Lung (tissue), 12 donors: ENCODE data around the gene MITF. TPM values are rescaled to one million over a fixed set of nuclear protein-coding genes. Genes with fewer than 3 reads are reported as not detected.
A peak's percentile ranks its signal among the peaks of the same experiment; 100 is the strongest.

Source experiments
- ATAC-seq: fragments of 200-7000 bp; cut with Tn5 transposase; one replicate; pipeline ENCODE4 v1.9.1; 2020; ENCODE audit warnings: moderate number of reproducible peaks; ENCODE audit not compliant: insufficient read depth, low FRiP score
- DNase-seq, 3 donors: peaks; one replicate each; pipeline ENCODE4 v3.0.0-alpha.2; 2013 to 2017
- H3K27ac ChIP-seq, 2 donors: one replicate each; pipeline ENCODE4 v1.5.1; 2013; ENCODE audit warnings: mild to moderate bottlenecking in 2 of 2, moderate library complexity in 2 of 2, control low read depth in 1 of 2, inconsistent platforms in 1 of 2, low read depth in 1 of 2, low read length in 1 of 2
- H3K27me3 ChIP-seq, 3 donors: one replicate each; pipeline ENCODE4 v1.5.1; 2013; ENCODE audit warnings: low read length in 2 of 3; ENCODE audit not compliant: control insufficient read depth in 3 of 3, insufficient read depth in 3 of 3
- H3K36me3 ChIP-seq, 4 donors: one replicate each; pipeline ENCODE4 v1.5.1; 2013; ENCODE audit warnings: low read length in 4 of 4, mild to moderate bottlenecking in 1 of 4, moderate library complexity in 1 of 4; ENCODE audit not compliant: control insufficient read depth in 4 of 4, insufficient read depth in 4 of 4
- H3K4me1 ChIP-seq, 5 donors: one replicate each; pipeline ENCODE4 v1.5.1; 2013; ENCODE audit warnings: low read length in 5 of 5, mild to moderate bottlenecking in 2 of 5, moderate library complexity in 1 of 5; ENCODE audit not compliant: control insufficient read depth in 5 of 5, insufficient read depth in 5 of 5
- H3K4me3 ChIP-seq: one replicate; pipeline ENCODE4 v1.5.1; 2013; ENCODE audit warnings: mild to moderate bottlenecking, control low read depth, moderate library complexity
- H3K9ac ChIP-seq, 2 donors: one replicate each; pipeline ENCODE4 v1.5.1; 2013; ENCODE audit warnings: low read length in 2 of 2, control low read depth in 1 of 2; ENCODE audit not compliant: insufficient read depth in 1 of 2
- H3K9me3 ChIP-seq, 4 donors: one replicate each; pipeline ENCODE4 v1.5.1; 2013; ENCODE audit warnings: low read length in 3 of 4, mild to moderate bottlenecking in 1 of 4, moderate library complexity in 1 of 4; ENCODE audit not compliant: control insufficient read depth in 4 of 4, insufficient read depth in 3 of 4
- CTCF ChIP-seq: IDR thresholded peaks from 2 replicates; pipeline ENCODE4 v1.5.1; 2012; ENCODE audit warnings: mild to moderate bottlenecking; ENCODE audit errors: control extremely low read depth, extremely low read depth
- WGBS, 2 donors: extraction: QIAGEN DNeasy Blood & Tissue Kit; methylation state at CpG; one replicate each; pipeline ENCODE4 v1.1.7; 2013; 5-methylcytosine and 5-hydroxymethylcytosine counted together
- polyA plus RNA-seq, 2 donors: library from polyadenylated mRNA; stranded (reverse); fragments of 200-250 nt; gene quantifications; one replicate each; pipeline ENCODE4 v1.2.1, GENCODE V29; 2013
- total RNA-seq, 2 donors: library from RNA; depleted of rRNA in 1 of 2; stranded (reverse); fragments of >200 nt in 1 of 2; gene quantifications; one replicate each; pipeline ENCODE4 v1.2.1, GENCODE V29; 2014 to 2021
- donor health status: control.
- donor health status: control.
- donor health status: Bipolar disorder and iron deficiency.
- donor health status: healthy.
- donor health status: DM: yes; HTN: yes; CAD: no.

Gene MITF
- total and polyA plus RNA-seq, 4 donors, result 5.0 to 28.0 (median 12.0) TPM

- 87 to 93% methylated on average over 4 of the region's 4 CpGs for WGBS, 2 donors
- Histone ChIP-seq H3K27me3 (no peaks in the 10 kb centered on the region), H3K9me3 (no peaks in the 10 kb centered on the region), H3K9ac (no peak overlapping the region), H3K36me3 (no peaks in the 10 kb centered on the region), H3K4me3 (no peak overlapping the region), H3K27ac (no peak overlapping the region), H3K4me1 (peaks cover 0 to 8% (median 0%) of the 10 kb centered on the region in 5 donors)
- ATAC-seq (no peak), DNase-seq (no peak)
- TF ChIP-seq CTCF, result no peak
Measured at GRCh38 chr3:69922521-69923000, 183.3 kb downstream of the MITF start.

- Histone ChIP-seq H3K9ac (no peak overlapping the region), H3K4me1 (peaks cover 0 to 13% (median 0%) of the 10 kb centered on the region in 5 donors), H3K9me3 (no peaks in the 10 kb centered on the region), H3K36me3 (no peaks in the 10 kb centered on the region), H3K27ac (no peak overlapping the region), H3K4me3 (no peak overlapping the region), H3K27me3 (no peaks in the 10 kb centered on the region)
- peak in 1 of 3 donors; percentile 4 for DNase-seq
- ATAC-seq, result no peak
- TF ChIP-seq CTCF, result no peak
Measured at GRCh38 chr3:69925506-69925905, 186.2 kb downstream of the MITF start.

GRCh38 chr3:69926385-69926784, 187.1 kb downstream of the MITF start:
- WGBS, 2 donors, result 89% methylated on average over 8 of the region's 8 CpGs
- H3K27me3 ChIP-seq, result no peaks in the 10 kb centered on the region
- ATAC-seq (no peak), DNase-seq (no peak)
- peaks cover 0 to 13% (median 0%) of the 10 kb centered on the region in 5 donors for H3K4me1 ChIP-seq
- no peak for TF ChIP-seq CTCF
- no peaks in the 10 kb centered on the region for H3K36me3 ChIP-seq
- H3K4me3 ChIP-seq, result no peak overlapping the region
- H3K9me3 ChIP-seq, result no peaks in the 10 kb centered on the region
- no peak overlapping the region for H3K27ac ChIP-seq
- H3K9ac ChIP-seq, result no peak overlapping the region

GRCh38 chr3:69927571-69927970, 188.3 kb downstream of the MITF start:
- Histone ChIP-seq H3K9ac (no peak overlapping the region), H3K4me3 (no peak overlapping the region), H3K36me3 (no peaks in the 10 kb centered on the region), H3K27me3 (no peaks in the 10 kb centered on the region), H3K4me1 (peaks cover 0 to 13% (median 0%) of the 10 kb centered on the region in 5 donors), H3K27ac (no peak overlapping the region), H3K9me3 (no peaks in the 10 kb centered on the region)
- TF ChIP-seq CTCF, result no peak
- DNase-seq (no peak), ATAC-seq (no peak)
